ENCODE data around the gene ADGRD2. TPM values are rescaled to one million over a fixed set of nuclear protein-coding genes. Genes with fewer than 3 reads are reported as not detected.

ADGRD2 gene
- total and polyA plus RNA-seq, 9 of the 15 experiments (the other 6 are each of a cell fraction or from before 2014, with no cell fraction given), result not detected

GRCh38 chr9:124475158-124475867 lies 25.1 kb downstream of the ADGRD2 start:
- Histone ChIP-seq H3K27me3 (ENCODE audit: control insufficient read depth in 2 of 2, insufficient read depth in 2 of 2, low read length in 2 of 2) (peaks cover 4 to 50% of the 10 kb centered on the region in 2 experiments; a peak in 4 of 5 replicates), H3K9me3 (replicated peaks; ENCODE audit: control insufficient read depth, insufficient read depth, low read depth, low read length) (no peaks in the 10 kb centered on the region), H2AFZ (ENCODE audit: low read depth, low read length) (no peak overlapping the region), H3K4me3 (no peak overlapping the region), H3K36me3 (ENCODE audit: control insufficient read depth, insufficient read depth, low read length) (no peaks in the 10 kb centered on the region), H3K9ac (ENCODE audit: insufficient read depth in 1 of 2, low read depth in 2 of 2, low read length in 2 of 2) (no peak overlapping the region), H3K4me1 (replicated peaks in 1 of 2; ENCODE audit: control insufficient read depth in 2 of 2, insufficient read depth in 2 of 2, low read length in 2 of 2) (peaks cover 0 to 44% of the 10 kb centered on the region in 2 experiments; a peak in 3 of 5 replicates), H3K9me1 (ENCODE audit: control insufficient read depth, insufficient read depth, low read length) (no peaks in the 10 kb centered on the region), H3K27ac (ENCODE audit: extremely low read depth, low read depth, low read length) (no peak overlapping the region), H3K79me2 (ENCODE audit: control insufficient read depth, insufficient read depth, low read length) (no peaks in the 10 kb centered on the region), H3K4me2 (ENCODE audit: insufficient read depth, low read length) (no peak overlapping the region), H4K20me1 (replicated peaks; ENCODE audit: control insufficient read depth, insufficient read depth, low read length) (peaks cover 16% of the 10 kb centered on the region)
- in situ Hi-C loops (cut with MboI), result no loop called here
- intact Hi-C loops (cut with micrococcal nuclease), result no loop called here
- DNase-seq (ENCODE audit: extremely low read depth in 1 of 4, low spot score in 3 of 4) (no peak), ATAC-seq (0 out of 3 replicates have a peak, but pooled peaks have one; percentile 9), FAIRE-seq (no peak)
- CTCF ChIA-PET (ENCODE audit: low intra/inter-chr PET ratio), result no interaction called here
- BruUV-seq (replicated peaks), result no TSS peak
- POLR2A ChIA-PET, result interaction anchor here (0.6 to 1.1 kb wide), 4 partner anchors 9 to 78 kb away, joined by 4 read pairs; no protein-coding TSS in a partner anchor
- 8% methylated on average over 17 of the region's 21 CpGs for WGBS (ENCODE audit: insufficient coverage, low coverage, missing lambda C conversion rate)
- TF ChIP-seq, protein P1, sequence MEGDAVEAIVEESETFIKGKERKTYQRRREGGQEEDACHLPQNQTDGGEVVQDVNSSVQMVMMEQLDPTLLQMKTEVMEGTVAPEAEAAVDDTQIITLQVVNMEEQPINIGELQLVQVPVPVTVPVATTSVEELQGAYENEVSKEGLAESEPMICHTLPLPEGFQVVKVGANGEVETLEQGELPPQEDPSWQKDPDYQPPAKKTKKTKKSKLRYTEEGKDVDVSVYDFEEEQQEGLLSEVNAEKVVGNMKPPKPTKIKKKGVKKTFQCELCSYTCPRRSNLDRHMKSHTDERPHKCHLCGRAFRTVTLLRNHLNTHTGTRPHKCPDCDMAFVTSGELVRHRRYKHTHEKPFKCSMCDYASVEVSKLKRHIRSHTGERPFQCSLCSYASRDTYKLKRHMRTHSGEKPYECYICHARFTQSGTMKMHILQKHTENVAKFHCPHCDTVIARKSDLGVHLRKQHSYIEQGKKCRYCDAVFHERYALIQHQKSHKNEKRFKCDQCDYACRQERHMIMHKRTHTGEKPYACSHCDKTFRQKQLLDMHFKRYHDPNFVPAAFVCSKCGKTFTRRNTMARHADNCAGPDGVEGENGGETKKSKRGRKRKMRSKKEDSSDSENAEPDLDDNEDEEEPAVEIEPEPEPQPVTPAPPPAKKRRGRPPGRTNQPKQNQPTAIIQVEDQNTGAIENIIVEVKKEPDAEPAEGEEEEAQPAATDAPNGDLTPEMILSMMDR (IDR thresholded peaks at IDR 0.05 in 2 of 3, conservative IDR thresholded peaks at IDR 0.05 in 1 of 3; ENCODE audit: insufficient read depth in 2 of 3, low read depth in 1 of 3, low read length in 3 of 3), result peak in 2 of 3 experiments; percentile 18 to 26; a peak in 1 of 6 replicates
- TF ChIP-seq RAD21 (CRISPR knock-in tag; conservative IDR thresholded peaks at IDR 0.05 in 1 of 2, IDR thresholded peaks at IDR 0.05 in 1 of 2), result peak in 1 of 2 experiments; percentile 30; a peak in 2 of 4 replicates
- no peak for TF ChIP-seq RBM22 (IDR thresholded peaks at IDR 0.05; ENCODE audit: low read depth, low read length, poor library complexity, severe bottlenecking)

Measured in K562 (cell line).